ENCODE measurements around the gene CDH18. TPM values are rescaled to one million over a fixed set of nuclear protein-coding genes. Genes with fewer than 3 reads are reported as not detected.
"Not testable (repeated sequence)": the region's sequence is repeated elsewhere in the genome, so short reads cannot be mapped to it uniquely, and the experiment has no call there.

Gene CDH18
- total RNA-seq, 1 donor from 2014 or later = not detected

GRCh38 chr5:19855453-19855852 lies 132.5 kb downstream of the CDH18 start:
- DNase-seq = no peak

DNA sequence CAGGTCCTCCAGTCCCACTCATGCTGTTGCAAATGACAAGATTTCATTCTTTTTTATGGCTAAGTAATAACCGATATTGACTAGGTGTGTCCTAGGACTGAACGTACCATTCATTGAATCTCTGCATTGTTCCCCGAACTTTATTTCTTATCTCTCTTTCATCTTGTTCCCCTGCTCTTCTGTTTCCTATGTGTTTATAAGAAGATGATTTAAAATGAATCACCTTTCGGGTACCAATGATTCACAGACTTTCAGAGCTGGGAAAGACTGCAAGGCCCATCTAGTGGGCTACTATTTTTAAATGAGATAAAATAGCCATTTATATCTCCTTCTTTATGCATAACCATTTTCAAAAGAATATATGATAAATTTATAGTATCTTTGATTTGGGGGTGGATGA lies 133.0 kb downstream of the CDH18 start:
- DNase-seq = no peak

- DNase-seq = no peak
Observed at GRCh38 chr5:19853616-19854240, 134.3 kb downstream of the CDH18 start.

GRCh38 chr5:19837536-19838174 lies 150.3 kb downstream of the CDH18 start:
- DNase-seq = no peak

GRCh38 chr5:19835442-19835841 lies 152.6 kb downstream of the CDH18 start:
- no peak for DNase-seq

DNA sequence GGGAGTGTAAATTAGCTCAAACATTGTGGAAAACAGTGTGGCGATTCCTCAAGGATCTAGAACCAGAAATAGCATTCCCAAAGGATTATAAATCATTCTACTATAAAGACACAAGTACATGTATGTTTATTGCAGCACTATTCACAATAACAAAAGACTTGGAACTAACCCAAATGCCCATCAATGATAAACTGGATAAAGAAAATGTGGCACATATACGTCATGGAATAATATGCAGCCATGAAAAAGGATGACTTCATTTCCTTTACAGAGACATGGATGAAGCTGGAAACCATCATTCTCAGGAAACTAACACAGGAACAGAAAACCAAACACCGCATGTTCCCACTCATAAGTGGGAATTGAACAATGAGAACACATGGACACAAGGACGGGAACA lies 175.3 kb downstream of the CDH18 start:
- not testable (repeated sequence) for DNase-seq

GRCh38 chr5:19806756-19807155 lies 181.2 kb downstream of the CDH18 start:
- DNase-seq = no peak

DNA sequence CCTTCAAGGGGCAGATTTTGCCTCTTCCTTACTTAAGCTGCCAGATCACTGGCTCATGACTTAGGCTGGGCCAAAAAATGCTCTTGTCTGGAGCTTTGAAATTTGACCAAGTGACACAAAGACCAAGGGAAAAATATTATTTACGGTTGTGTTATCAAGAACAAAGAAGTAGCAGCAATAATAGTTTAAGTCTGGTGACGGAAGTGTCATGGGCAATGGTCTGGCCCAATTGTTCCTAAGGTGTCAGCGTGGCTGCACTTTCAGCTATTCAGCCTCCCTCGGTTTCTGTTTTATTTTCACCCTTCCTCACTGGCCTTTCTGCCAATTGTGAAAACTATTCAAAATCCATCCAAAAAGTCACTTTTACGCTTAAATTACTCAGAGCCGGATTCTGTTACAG lies 185.3 kb downstream of the CDH18 start:
- no peak for DNase-seq

DNA sequence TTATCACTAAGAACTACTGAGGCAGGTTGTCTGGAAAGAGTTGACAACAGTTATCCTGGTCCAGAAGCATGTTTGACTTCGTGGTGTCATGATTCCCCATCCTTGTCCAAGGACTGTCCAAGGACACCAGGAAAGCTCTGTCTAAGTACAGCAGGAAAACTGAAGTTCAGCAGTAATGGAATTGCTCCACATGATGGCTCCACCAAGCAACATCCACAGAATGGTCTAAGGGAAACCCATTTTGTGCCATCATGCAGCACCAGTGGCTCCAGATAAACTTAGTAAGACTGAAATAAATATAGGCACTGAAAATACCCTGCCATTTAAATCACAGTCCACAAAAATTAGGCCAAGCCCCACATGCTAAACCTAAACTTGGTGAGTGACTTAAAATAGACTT lies 192.8 kb downstream of the CDH18 start:
- DNase-seq = no peak

DNA sequence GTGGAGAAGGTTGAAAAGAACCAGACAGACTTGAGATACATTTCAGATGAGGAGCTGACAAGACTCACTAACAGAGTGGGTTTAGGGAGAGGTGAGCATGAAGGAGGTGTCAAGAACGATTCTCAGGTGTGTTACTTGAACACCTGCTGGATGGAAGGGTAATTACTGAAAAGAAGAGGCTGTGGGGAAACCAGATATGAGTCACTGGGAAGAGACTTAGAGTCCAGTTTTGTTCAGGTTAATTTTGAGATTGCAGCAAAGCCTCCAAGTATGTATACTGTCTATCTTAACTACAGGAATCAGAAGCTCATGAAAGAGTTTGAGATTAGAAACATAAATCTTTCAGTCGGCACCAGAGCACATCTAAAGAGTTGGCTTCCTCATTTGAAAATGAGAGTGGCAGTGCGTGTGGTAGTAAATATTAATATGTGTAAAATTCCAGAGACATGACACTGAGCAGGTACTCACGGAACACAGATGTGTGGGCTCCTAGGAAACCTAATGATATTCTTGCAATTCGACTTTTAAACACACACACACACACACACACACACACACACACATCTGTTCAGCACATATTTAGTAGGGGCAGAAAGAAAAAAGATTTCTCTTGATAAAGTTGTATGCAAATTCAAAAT lies 197.1 kb downstream of the CDH18 start:
- DNase-seq = no peak

DNA sequence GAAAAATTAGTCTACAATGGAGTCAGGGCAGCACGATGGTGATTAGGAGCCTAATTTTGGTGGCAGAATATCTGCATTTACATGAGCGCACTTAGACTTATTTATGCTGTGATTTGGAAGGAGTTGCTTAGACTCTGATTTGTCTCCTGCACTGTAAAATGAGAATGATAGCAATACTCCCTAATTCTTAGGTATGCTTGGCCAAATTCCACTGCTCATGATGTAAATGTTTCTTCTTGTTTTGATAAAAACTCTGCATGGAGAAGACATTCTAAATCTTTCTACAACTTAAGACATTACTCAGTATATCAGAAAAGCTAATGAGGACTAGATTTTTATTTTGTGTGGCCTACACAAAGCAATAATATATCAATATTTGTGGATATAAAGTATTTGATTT lies 205.4 kb downstream of the CDH18 start:
- DNase-seq = no peak

GRCh38 chr5:19777363-19777762 lies 210.6 kb downstream of the CDH18 start:
- no peak for DNase-seq

DNA sequence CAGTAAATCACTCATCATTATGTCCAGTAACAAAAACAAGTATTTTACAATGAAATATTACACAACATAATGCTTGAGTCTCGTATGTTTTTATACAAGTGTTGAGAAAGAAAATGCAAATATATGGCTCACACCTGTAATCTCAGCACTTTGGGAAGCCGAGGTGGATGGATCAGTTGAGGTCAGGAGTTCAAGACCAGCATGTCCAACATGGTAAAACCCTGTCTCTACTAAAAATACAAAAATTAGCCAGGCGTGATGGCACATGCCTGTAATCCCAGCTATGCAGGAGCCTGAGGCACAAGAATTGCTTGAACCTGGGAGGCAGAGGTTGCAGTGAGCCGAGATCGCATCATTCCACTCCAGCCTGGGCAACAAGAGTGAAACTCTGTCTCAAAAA lies 211.1 kb downstream of the CDH18 start:
- DNase-seq = not testable (repeated sequence)

DNA sequence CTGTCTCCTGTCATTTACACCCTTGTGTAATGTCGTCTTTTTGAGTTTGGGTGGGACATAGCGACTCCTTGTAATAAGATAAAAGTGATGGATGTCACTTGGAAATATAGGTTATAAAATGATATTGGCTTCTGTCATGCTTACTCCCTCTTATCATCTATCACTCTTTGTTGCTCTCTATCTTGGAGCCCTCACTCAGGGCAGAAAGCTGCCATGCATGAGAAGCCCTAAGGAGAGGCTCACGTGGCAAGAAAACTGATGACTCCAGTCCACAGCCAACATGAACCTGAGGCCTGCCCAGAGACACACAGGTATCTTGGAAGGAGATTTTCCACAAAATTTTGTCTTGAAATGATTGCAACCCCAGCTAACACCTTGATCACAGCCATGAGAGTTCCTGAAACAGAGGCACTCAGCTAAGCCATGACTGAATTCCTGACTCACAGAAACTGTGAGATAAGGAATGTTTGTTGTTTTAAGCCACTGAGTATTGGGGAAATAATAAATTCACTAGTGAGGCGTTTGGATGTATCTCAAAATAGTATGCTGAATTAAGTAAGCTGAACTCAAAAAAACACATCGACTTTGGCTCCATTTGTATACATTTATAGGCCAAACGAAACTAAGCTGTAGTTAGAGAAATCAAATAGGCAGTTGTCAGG lies 216.7 kb downstream of the CDH18 start:
- DNase-seq = no peak

DNA sequence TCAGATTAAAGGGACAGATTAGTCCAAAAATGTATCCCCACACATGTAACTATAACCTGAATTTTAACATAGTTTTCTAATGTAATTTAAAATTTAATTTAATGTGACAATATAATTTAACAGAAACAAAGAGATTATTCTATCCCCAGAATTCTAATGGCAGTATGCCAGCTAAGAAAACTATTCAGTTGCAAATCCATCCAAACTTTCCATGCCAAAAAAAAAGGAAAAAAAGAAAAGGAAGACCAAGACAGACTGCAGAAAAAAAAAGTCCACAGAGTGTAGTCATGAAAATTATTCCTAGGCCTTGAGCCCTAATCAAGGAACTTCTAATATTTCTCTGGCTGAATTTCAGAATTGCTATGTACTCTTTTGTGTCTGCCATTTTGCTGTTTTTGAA lies 217.6 kb downstream of the CDH18 start:
- DNase-seq = no peak

- DNase-seq = no peak
Observed at GRCh38 chr5:19767987-19768386, 220.0 kb downstream of the CDH18 start.

GRCh38 chr5:19753579-19753978 lies 234.4 kb downstream of the CDH18 start:
- no peak for DNase-seq

DNA sequence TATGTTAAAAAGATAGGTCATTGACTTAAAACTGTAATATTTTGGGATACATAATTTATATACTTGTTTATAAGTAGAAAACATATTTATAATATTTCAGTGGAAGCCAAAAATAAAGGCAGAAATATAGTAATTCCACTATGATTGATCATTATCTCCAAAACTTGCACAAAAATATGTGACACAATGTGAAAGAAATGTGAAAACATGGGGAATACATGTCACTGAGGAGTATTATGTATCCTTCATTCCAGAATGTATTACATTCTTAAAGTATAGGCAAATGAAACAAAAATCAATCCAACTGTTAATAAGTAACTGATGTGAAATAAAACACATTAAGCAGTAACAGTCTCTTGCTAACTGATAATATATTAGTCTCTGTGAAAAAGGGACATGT lies 236.7 kb downstream of the CDH18 start:
- DNase-seq = no peak

- DNase-seq = no peak
Observed at GRCh38 chr5:19745247-19745646, 242.8 kb downstream of the CDH18 start.

- DNase-seq = no peak
Observed at GRCh38 chr5:19739671-19740070, 248.3 kb downstream of the CDH18 start.

- no peak for DNase-seq
Observed at GRCh38 chr5:19734776-19735175, 253.2 kb downstream of the CDH18 start.

DNA sequence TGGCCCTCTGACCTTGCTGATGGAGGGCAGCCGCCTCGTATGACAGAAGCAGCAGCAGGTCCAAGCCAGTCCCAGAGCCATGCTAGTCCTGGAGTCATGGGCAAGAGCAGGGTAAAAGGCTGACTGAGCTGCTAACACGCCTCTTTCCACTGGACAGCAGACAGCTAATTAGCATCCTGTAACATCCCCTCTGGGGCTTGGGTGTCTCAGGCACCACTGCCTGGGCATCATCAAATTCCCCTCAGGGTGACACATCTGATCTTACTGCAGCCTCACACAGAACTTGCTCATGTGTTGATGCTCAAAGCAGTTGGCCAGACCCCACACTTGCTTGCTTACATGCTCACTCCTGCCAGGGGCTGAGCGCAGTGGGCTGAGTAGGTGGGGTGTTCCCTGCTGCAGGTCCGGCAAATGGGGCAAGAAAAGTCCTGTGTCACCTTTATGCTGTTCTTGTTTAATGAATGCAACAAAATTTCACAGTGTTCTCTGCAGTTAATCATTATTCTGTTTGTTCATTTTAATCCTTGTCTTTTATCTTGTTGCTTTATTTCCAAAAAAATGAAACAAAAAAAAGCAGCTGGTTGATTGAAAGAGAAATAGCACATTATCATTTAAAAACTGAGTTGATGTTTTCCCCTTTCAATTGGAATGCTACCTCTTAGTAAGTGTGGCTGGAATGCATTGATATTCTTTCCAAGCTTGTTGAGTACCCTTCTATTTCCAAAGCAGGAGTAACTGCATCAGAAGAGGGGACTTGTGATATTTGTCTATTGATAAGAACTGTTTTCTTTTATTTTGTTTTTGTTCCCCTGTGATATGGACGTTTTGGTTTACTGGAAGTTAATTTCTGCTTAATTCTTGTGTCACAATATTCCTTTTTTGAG lies 254.1 kb downstream of the CDH18 start:
- DNase-seq = no peak

DNA sequence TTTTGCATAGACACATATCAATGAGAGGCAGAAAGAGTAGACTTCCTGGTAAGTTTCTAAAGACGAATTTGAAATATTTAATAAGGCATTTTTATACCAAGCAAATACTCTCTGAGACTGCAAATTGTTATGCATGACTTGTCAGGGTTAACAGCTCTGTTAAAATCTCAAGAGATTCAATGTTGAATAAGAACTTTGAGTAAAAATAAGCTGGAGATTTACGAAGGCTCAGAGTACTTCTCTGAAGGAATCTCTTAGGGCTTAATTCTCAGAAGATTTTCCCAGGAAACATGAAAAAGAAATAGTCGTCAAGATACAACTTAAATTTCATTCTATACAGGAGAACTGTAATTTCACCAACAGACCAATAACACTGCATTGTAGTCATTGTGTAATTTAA lies 259.4 kb downstream of the CDH18 start:
- DNase-seq = no peak
